Measurements from ENCODE around the gene ACR.

ACR gene

GRCh38 chr22:50733521-50734342 is 4.3 kb upstream of the ACR start:
- H3K4me3 ChIP-seq (ENCODE audit: low read depth, low read length): no peak overlapping the region
- TF ChIP-seq CTCF (conservative IDR thresholded peaks at IDR 0.05; ENCODE audit: low read depth, low read length): peak; percentile 8
- peak; percentile 33 for DNase-seq (ENCODE audit: low read depth)

GRCh38 chr22:50734343-50734771 is 3.6 kb upstream of the ACR start:
- DNase-seq (ENCODE audit: low read depth): no peak
- TF ChIP-seq CTCF (conservative IDR thresholded peaks at IDR 0.05; ENCODE audit: low read depth, low read length): no peak
- no peak overlapping the region for H3K4me3 ChIP-seq (ENCODE audit: low read depth, low read length)

- no peak overlapping the region for H3K4me3 ChIP-seq (ENCODE audit: low read depth, low read length)
- DNase-seq (ENCODE audit: low read depth): no peak
- no peak for TF ChIP-seq CTCF (conservative IDR thresholded peaks at IDR 0.05; ENCODE audit: low read depth, low read length)
Measured at GRCh38 chr22:50734986-50735738, 2.8 kb upstream of the ACR start.

GRCh38 chr22:50735739-50736030 is 2.3 kb upstream of the ACR start:
- H3K4me3 ChIP-seq (ENCODE audit: low read depth, low read length): no peak overlapping the region
- no peak for TF ChIP-seq CTCF (conservative IDR thresholded peaks at IDR 0.05; ENCODE audit: low read depth, low read length)
- no peak for DNase-seq (ENCODE audit: low read depth)

GRCh38 chr22:50738649-50739227 is 734 bp downstream of the ACR start:
- DNase-seq (ENCODE audit: low read depth): no peak
- H3K4me3 ChIP-seq (ENCODE audit: low read depth, low read length): no peak overlapping the region
- no peak for TF ChIP-seq CTCF (conservative IDR thresholded peaks at IDR 0.05; ENCODE audit: low read depth, low read length)

GRCh38 chr22:50739279-50739691 is 1.3 kb downstream of the ACR start:
- DNase-seq (ENCODE audit: low read depth): no peak
- no peak overlapping the region for H3K4me3 ChIP-seq (ENCODE audit: low read depth, low read length)
- no peak for TF ChIP-seq CTCF (conservative IDR thresholded peaks at IDR 0.05; ENCODE audit: low read depth, low read length)

Data from choroid plexus epithelial cell (primary cell).